K562 (cell line): ENCODE data around the gene CYB561A3. TPM values are rescaled to one million over a fixed set of nuclear protein-coding genes. Genes with fewer than 3 reads are reported as not detected.
A peak's percentile ranks its signal among the peaks of the same experiment; 100 is the strongest.

Experiments used
- BACH1 ChIP-seq: fragments of 200-800 bp; sonication (Bioruptor generic); IDR thresholded peaks from 2 replicates; pipeline ENCODE4 v1.6.1; 2016; ENCODE audit warnings: missing genetic modification characterization, missing compliant biosample characterization
- CGGBP1 ChIP-seq: fragments of 250-450 bp; sonication (Bioruptor Pico); IDR thresholded peaks from 2 replicates; pipeline ENCODE4 v1.9.0; 2021; ENCODE audit warnings: mild to moderate bottlenecking
- E4F1 ChIP-seq: fragments of 250-450 bp; sonication (Bioruptor Pico); IDR thresholded peaks from 2 replicates; pipeline ENCODE4 v1.5.0; 2021; ENCODE audit warnings: mild to moderate bottlenecking, borderline replicate concordance
- ETV1 ChIP-seq: fragments of 450-650 bp; conservative IDR thresholded peaks from 2 replicates; pipeline ENCODE4 v1.6.1; 2016; ENCODE audit warnings: missing genetic modification characterization, control low read depth, low read depth, missing compliant biosample characterization
- FOXJ3 ChIP-seq: sonication (generic); formaldehyde crosslinking; IDR thresholded peaks from 2 replicates; pipeline ENCODE4 v1.4.0; 2020; ENCODE audit warnings: mild to moderate bottlenecking, missing genetic modification reagents
- KAT7 ChIP-seq: sonication (generic); formaldehyde crosslinking; IDR thresholded peaks from 2 replicates; pipeline ENCODE4 v1.8.0; 2022; ENCODE audit warnings: missing genetic modification reagents, mild to moderate bottlenecking, borderline replicate concordance
- LARP7 ChIP-seq: fragments of 450-650 bp; IDR thresholded peaks from 2 replicates; pipeline ENCODE4 v1.6.1; 2016
- MCM3 ChIP-seq: fragments of 450-650 bp; IDR thresholded peaks from 2 replicates; pipeline ENCODE4 v1.6.1; 2016
- POLR2B ChIP-seq: fragments of 450-650 bp; IDR thresholded peaks from 2 replicates; pipeline ENCODE4 v1.6.1; 2018; ENCODE audit warnings: low read depth; ENCODE audit not compliant: partially characterized antibody
- SIN3B ChIP-seq: fragments of 450-650 bp; IDR thresholded peaks from 2 replicates; pipeline ENCODE4 v1.6.1; 2017; ENCODE audit warnings: low read depth, mild to moderate bottlenecking, moderate library complexity
- TBP ChIP-seq: optimal IDR thresholded peaks from 2 replicates; pipeline ENCODE3; 2011; ENCODE audit warnings: low read depth, low read length, improper control_type of control experiment
- YY1 ChIP-seq, 3 experiments: IDR thresholded peaks; 2 replicates each; pipeline ENCODE4 v1.6.1; 2011; ENCODE audit warnings: low read length in 2 of 3, mild to moderate bottlenecking in 2 of 3, moderate library complexity in 2 of 3, borderline replicate concordance in 1 of 3, control low read depth in 1 of 3, low read depth in 1 of 3; ENCODE audit not compliant: insufficient read depth in 3 of 3, insufficient replicate concordance in 2 of 3, control insufficient read depth in 1 of 3, insufficient read length in 1 of 3; ENCODE audit errors: extremely low read depth in 1 of 3
- ZNF280A ChIP-seq: fragments of 450-650 bp; IDR thresholded peaks from 2 replicates; pipeline ENCODE4 v1.6.1; 2018; ENCODE audit warnings: mild to moderate bottlenecking, low read depth; ENCODE audit not compliant: partially characterized antibody
- ZNF436 ChIP-seq: fragments of 250-450, 450-650 bp; sonication (Bioruptor Pico); formaldehyde crosslinking; IDR thresholded peaks from 2 replicates; pipeline ENCODE4 v1.7.0; 2020; ENCODE audit warnings: mild to moderate bottlenecking
- ZNF766 ChIP-seq: fragments of 200-800 bp; sonication (Bioruptor generic); conservative IDR thresholded peaks from 2 replicates; pipeline ENCODE4 v1.6.1; 2016; ENCODE audit warnings: missing genetic modification characterization, missing compliant biosample characterization
- polyA plus RNA-seq, 8 experiments: library from polyadenylated mRNA; depleted of rRNA in 4 of 8; stranded (reverse) in 5 of 8; unstranded in 3 of 8; fragments of >200 nt; fragmentation: Nextera tagmentation in 2 of 8; fragmentation: Illumina TruSeq in 1 of 8; extraction: Ambion mirVana in 2 of 8; extraction: Trizol in 1 of 8; gene quantifications; 2 replicates each; pipeline versions ENCODE4 v1.2.1 to v1.2.3, GENCODE V29; 2011 to 2014; ENCODE audit warnings: inconsistent platforms in 1 of 8, missing spikeins in 1 of 8
- total RNA-seq, 7 experiments: library from RNA; depleted of rRNA in 6 of 7; stranded (reverse); fragments of >200 nt in 6 of 7; fragmentation: Illumina TruSeq in 2 of 7; extraction: Trizol in 2 of 7; gene quantifications; 2 replicates each; pipeline versions ENCODE4 v1.2.1 to v1.2.3, GENCODE V29; 2011 to 2021; ENCODE audit warnings: low replicate concordance in 1 of 7
- TF ChIP-seq, protein P1 (sequence below): fragments of 250-450 bp; sonication (Bioruptor Pico); IDR thresholded peaks from 2 replicates; pipeline ENCODE4 v1.4.0; 2020; ENCODE audit warnings: borderline replicate concordance
- TF ChIP-seq, protein P2 (sequence below): fragments of 450-650 bp; formaldehyde crosslinking; IDR thresholded peaks from 2 replicates; pipeline ENCODE4 v1.4.0; 2020; ENCODE audit warnings: mild to moderate bottlenecking, moderate library complexity

The CYB561A3 gene
- total and polyA plus RNA-seq, 9 of the 15 experiments (the other 6 are each of a cell fraction or from before 2014, with no cell fraction given) = 29.2 to 78.9 (median 37.9) TPM

- TF ChIP-seq ZNF766 (CRISPR knock-in tag) (no peak), MCM3 (no peak), ZNF436 (CRISPR knock-in tag) (no peak), POLR2B (no peak), CGGBP1 (CRISPR knock-in tag) (no peak), ETV1 (tag) (peak; percentile 92), KAT7 (CRISPR knock-in tag) (no peak; the same call in 1 of the 2 replicates), BACH1 (no peak), E4F1 (CRISPR knock-in tag) (no peak), YY1 (IDR thresholded peaks at IDR 0.05; ENCODE audit: borderline replicate concordance in 1 of 3, control insufficient read depth in 1 of 3, extremely low read depth in 1 of 3, insufficient read depth in 3 of 3, insufficient read length in 1 of 3, insufficient replicate concordance in 2 of 3, low read depth in 1 of 3, low read length in 2 of 3) (peak in 1 of 3 experiments; percentile 59), SIN3B (0 out of 2 replicates have a peak, but pooled peaks have one; percentile 9), LARP7 (no peak), FOXJ3 (CRISPR knock-in tag) (no peak), ZNF280A (no peak), TBP (peak; percentile 28)
- TF ChIP-seq, protein P1, sequence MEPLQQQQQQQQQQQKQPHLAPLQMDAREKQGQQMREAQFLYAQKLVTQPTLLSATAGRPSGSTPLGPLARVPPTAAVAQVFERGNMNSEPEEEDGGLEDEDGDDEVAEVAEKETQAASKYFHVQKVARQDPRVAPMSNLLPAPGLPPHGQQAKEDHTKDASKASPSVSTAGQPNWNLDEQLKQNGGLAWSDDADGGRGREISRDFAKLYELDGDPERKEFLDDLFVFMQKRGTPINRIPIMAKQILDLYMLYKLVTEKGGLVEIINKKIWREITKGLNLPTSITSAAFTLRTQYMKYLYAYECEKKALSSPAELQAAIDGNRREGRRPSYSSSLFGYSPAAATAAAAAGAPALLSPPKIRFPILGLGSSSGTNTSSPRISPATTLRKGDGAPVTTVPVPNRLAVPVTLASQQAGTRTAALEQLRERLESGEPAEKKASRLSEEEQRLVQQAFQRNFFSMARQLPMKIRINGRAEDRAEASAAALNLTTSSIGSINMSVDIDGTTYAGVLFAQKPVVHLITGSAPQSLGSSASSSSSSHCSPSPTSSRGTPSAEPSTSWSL = no peak
- TF ChIP-seq, protein P2, sequence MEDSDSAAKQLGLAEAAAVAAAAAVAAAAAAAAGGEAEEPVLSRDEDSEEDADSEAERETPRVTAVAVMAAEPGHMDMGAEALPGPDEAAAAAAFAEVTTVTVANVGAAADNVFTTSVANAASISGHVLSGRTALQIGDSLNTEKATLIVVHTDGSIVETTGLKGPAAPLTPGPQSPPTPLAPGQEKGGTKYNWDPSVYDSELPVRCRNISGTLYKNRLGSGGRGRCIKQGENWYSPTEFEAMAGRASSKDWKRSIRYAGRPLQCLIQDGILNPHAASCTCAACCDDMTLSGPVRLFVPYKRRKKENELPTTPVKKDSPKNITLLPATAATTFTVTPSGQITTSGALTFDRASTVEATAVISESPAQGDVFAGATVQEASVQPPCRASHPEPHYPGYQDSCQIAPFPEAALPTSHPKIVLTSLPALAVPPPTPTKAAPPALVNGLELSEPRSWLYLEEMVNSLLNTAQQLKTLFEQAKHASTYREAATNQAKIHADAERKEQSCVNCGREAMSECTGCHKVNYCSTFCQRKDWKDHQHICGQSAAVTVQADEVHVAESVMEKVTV (CRISPR knock-in tag) = peak; percentile 95
These were observed 25.3 kb downstream of the CYB561A3 start (continued) for GRCh38 chr11:61336171-61336935.
